ENCODE data around the gene NFYC. TPM values are rescaled to one million over a fixed set of nuclear protein-coding genes. Genes with fewer than 3 reads are reported as not detected.

The NFYC gene
- total RNA-seq, 1 experiment from 2014 or later: 54.1 TPM

- DNase-seq (ENCODE audit: low read depth): no peak
Observed at GRCh38 chr1:40734882-40735628, 43.6 kb downstream of the NFYC start.

- peak; percentile 44 for DNase-seq (ENCODE audit: low read depth)
Observed at GRCh38 chr1:40736085-40736531, 44.6 kb downstream of the NFYC start.

- no peak for DNase-seq (ENCODE audit: low read depth)
Observed at GRCh38 chr1:40738831-40739230, 47.3 kb downstream of the NFYC start.

GRCh38 chr1:40739455-40740008 lies 48.0 kb downstream of the NFYC start:
- no peak for DNase-seq (ENCODE audit: low read depth)

GRCh38 chr1:40740039-40740996 lies 48.8 kb downstream of the NFYC start:
- DNase-seq (ENCODE audit: low read depth): no peak

GRCh38 chr1:40740997-40741736 lies 49.7 kb downstream of the NFYC start:
- no peak for DNase-seq (ENCODE audit: low read depth)

GRCh38 chr1:40742363-40743061 lies 51.0 kb downstream of the NFYC start:
- DNase-seq (ENCODE audit: low read depth): no peak

GRCh38 chr1:40743452-40743851 lies 51.9 kb downstream of the NFYC start:
- no peak for DNase-seq (ENCODE audit: low read depth)

GRCh38 chr1:40743860-40744259 lies 52.4 kb downstream of the NFYC start:
- no peak for DNase-seq (ENCODE audit: low read depth)

- no peak for DNase-seq (ENCODE audit: low read depth)
Observed at GRCh38 chr1:40745176-40745575, 53.7 kb downstream of the NFYC start.

GRCh38 chr1:40746344-40747090 lies 55.0 kb downstream of the NFYC start:
- DNase-seq (ENCODE audit: low read depth): no peak

- DNase-seq (ENCODE audit: low read depth): no peak
Observed at GRCh38 chr1:40748841-40749718, 57.6 kb downstream of the NFYC start.

GRCh38 chr1:40749817-40750216 lies 58.3 kb downstream of the NFYC start:
- DNase-seq (ENCODE audit: low read depth): no peak

- no peak for DNase-seq (ENCODE audit: low read depth)
Observed at GRCh38 chr1:40750451-40750908, 59.0 kb downstream of the NFYC start.

GRCh38 chr1:40751802-40752201 lies 60.3 kb downstream of the NFYC start:
- peak; percentile 8 for DNase-seq (ENCODE audit: low read depth)

- DNase-seq (ENCODE audit: low read depth): no peak
Observed at GRCh38 chr1:40753142-40753882, 61.8 kb downstream of the NFYC start.

GRCh38 chr1:40754201-40754600 lies 62.7 kb downstream of the NFYC start:
- DNase-seq (ENCODE audit: low read depth): no peak

GRCh38 chr1:40755067-40755466 lies 63.6 kb downstream of the NFYC start:
- DNase-seq (ENCODE audit: low read depth): no peak
